ENCODE data around the gene RERG.

The RERG gene

DNA sequence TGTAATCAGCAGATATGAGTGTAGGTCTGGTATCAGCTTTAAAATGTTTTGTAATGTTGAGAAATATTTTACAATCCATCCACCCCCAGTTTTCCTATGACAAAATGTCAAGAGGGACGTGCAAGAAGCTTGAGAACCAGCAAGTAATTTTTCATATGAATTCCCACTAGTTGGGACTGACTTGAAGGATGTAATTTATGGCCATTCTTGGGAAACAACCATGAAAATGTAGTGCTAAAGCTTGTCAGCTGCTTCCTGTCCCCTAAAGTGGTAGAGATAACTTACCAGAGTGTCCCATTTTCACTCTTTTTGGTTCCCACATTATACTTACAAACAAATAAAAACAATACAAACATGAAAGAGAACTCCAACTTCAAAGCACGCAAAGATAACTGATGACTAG, 63.9 kb downstream of the RERG start:
- Histone ChIP-seq H3K36me3 (no peaks in the 10 kb centered on the region), H3K4me3 (ENCODE audit: low read depth, low read length) (no peak overlapping the region), H3K4me1 (peaks cover 45% of the 10 kb centered on the region), H3K9me3 (no peaks in the 10 kb centered on the region), H3K27me3 (no peaks in the 10 kb centered on the region)
- DNase-seq = no peak
- TF ChIP-seq, protein P1, sequence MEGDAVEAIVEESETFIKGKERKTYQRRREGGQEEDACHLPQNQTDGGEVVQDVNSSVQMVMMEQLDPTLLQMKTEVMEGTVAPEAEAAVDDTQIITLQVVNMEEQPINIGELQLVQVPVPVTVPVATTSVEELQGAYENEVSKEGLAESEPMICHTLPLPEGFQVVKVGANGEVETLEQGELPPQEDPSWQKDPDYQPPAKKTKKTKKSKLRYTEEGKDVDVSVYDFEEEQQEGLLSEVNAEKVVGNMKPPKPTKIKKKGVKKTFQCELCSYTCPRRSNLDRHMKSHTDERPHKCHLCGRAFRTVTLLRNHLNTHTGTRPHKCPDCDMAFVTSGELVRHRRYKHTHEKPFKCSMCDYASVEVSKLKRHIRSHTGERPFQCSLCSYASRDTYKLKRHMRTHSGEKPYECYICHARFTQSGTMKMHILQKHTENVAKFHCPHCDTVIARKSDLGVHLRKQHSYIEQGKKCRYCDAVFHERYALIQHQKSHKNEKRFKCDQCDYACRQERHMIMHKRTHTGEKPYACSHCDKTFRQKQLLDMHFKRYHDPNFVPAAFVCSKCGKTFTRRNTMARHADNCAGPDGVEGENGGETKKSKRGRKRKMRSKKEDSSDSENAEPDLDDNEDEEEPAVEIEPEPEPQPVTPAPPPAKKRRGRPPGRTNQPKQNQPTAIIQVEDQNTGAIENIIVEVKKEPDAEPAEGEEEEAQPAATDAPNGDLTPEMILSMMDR (IDR thresholded peaks at IDR 0.05; ENCODE audit: low read depth, low read length) = no peak

- peak; percentile 72 for DNase-seq
- H3K27me3 ChIP-seq = no peaks in the 10 kb centered on the region
- H3K36me3 ChIP-seq = no peaks in the 10 kb centered on the region
- H3K4me1 ChIP-seq = peaks cover 51% of the 10 kb centered on the region
- no peaks in the 10 kb centered on the region for H3K9me3 ChIP-seq
- TF ChIP-seq, protein P1 (IDR thresholded peaks at IDR 0.05; ENCODE audit: low read depth, low read length) = no peak
- H3K4me3 ChIP-seq (ENCODE audit: low read depth, low read length) = no peak overlapping the region; the same call in 1 of the 2 replicates
Measured at GRCh38 chr12:15155271-15155670, 65.9 kb downstream of the RERG start.

GRCh38 chr12:15154103-15154502, 67.1 kb downstream of the RERG start:
- peaks cover 51% of the 10 kb centered on the region for H3K4me1 ChIP-seq
- H3K27me3 ChIP-seq = no peaks in the 10 kb centered on the region

GRCh38 chr12:15152868-15153267, 68.3 kb downstream of the RERG start:
- TF ChIP-seq, protein P1 (IDR thresholded peaks at IDR 0.05; ENCODE audit: low read depth, low read length) = no peak
- Histone ChIP-seq H3K36me3 (no peaks in the 10 kb centered on the region), H3K9me3 (no peaks in the 10 kb centered on the region), H3K27me3 (no peaks in the 10 kb centered on the region), H3K4me1 (peaks cover 55% of the 10 kb centered on the region), H3K4me3 (ENCODE audit: low read depth, low read length) (no peak overlapping the region)
- no peak for DNase-seq

More at GRCh38 chr12:15154103-15154502, 67.1 kb downstream of the RERG start:
- no peaks in the 10 kb centered on the region for H3K36me3 ChIP-seq
- H3K4me3 ChIP-seq (ENCODE audit: low read depth, low read length) = peak overlapping the region; percentile 32
- no peaks in the 10 kb centered on the region for H3K9me3 ChIP-seq
- TF ChIP-seq, protein P1 (IDR thresholded peaks at IDR 0.05; ENCODE audit: low read depth, low read length) = no peak
- DNase-seq = peak; percentile 69

GRCh38 chr12:15152456-15152855, 68.8 kb downstream of the RERG start:
- no peak for DNase-seq
- Histone ChIP-seq H3K4me3 (ENCODE audit: low read depth, low read length) (no peak overlapping the region), H3K27me3 (no peaks in the 10 kb centered on the region), H3K9me3 (no peaks in the 10 kb centered on the region), H3K4me1 (peaks cover 57% of the 10 kb centered on the region), H3K36me3 (no peaks in the 10 kb centered on the region)
- TF ChIP-seq, protein P1 (IDR thresholded peaks at IDR 0.05; ENCODE audit: low read depth, low read length) = peak; percentile 55

DNA sequence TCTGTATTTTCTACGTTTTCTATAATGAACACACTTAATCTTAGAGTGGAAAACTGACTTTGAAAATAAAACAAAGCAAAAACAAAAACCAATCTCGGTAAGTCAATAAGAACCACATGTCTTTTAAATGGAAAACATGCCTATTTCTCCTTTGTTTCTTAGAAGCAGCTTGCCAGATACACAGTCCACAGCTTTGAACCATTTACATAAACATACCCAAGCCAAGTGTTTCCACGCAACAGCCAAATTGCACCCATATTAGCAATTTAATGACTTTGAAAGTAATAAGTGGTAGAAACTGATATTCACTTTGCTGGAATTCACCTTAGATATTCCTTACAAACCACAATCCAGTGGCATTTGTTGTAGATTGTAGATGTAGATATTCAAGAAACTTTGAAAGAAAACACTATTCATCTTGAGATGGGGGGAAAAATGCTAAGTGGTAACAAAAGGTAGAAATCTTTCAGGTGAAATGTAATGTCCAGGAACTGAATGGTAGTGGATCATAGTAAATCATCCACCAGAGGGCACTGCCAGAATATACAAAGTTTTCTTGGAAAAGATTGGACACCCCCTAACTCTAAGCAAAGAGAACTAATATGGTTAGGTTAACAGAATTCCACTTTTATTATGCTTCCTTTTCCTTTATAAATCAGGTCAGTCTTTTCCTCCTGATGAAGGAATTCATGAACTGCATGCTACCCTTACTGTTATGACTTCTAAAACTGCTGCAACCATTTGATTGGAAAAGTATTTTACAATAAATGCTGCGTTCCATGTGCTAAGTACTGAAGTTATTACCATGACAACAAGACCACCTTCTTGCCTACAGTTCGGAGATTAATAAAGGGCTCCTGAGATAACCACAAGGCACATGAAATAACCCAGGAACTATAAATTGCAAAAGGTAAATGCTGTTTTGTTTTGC, 69.8 kb downstream of the RERG start:
- DNase-seq = peak; percentile 38
- no peak overlapping the region for H3K4me3 ChIP-seq (ENCODE audit: low read depth, low read length)
- H3K4me1 ChIP-seq = peaks cover 46% of the 10 kb centered on the region
- TF ChIP-seq, protein P1 (IDR thresholded peaks at IDR 0.05; ENCODE audit: low read depth, low read length) = peak; percentile 75
- no peaks in the 10 kb centered on the region for H3K36me3 ChIP-seq
- H3K9me3 ChIP-seq = no peaks in the 10 kb centered on the region
- H3K27me3 ChIP-seq = no peaks in the 10 kb centered on the region

All from BE2C (cell line).